Stomach (tissue), 4 donors: ENCODE data around the gene PIK3CB.

ENCODE experiments used
- CTCF ChIP-seq, 7 experiments: fragments of 450-650 bp in 4 of 7; fragments of 200-600 bp in 3 of 7; sonication (generic) in 3 of 7; IDR thresholded peaks; one replicate each; pipeline ENCODE4 v1.5.1; 2016 to 2019; ENCODE audit warnings: antibody characterized with exemption in 7 of 7, control low read depth in 2 of 7, mild to moderate bottlenecking in 1 of 7
- EP300 ChIP-seq: sonication (generic); formaldehyde crosslinking; IDR thresholded peaks from one replicate; pipeline ENCODE4 v1.6.1; 2017; ENCODE audit warnings: antibody characterized with exemption
- POLR2A ChIP-seq, 4 donors: fragments of 450-650 bp; IDR thresholded peaks; one replicate each; pipeline ENCODE4 v1.6.1; 2016; ENCODE audit warnings: antibody characterized with exemption in 4 of 4, control low read depth in 2 of 4, mild to moderate bottlenecking in 1 of 4, moderate library complexity in 1 of 4

DNA sequence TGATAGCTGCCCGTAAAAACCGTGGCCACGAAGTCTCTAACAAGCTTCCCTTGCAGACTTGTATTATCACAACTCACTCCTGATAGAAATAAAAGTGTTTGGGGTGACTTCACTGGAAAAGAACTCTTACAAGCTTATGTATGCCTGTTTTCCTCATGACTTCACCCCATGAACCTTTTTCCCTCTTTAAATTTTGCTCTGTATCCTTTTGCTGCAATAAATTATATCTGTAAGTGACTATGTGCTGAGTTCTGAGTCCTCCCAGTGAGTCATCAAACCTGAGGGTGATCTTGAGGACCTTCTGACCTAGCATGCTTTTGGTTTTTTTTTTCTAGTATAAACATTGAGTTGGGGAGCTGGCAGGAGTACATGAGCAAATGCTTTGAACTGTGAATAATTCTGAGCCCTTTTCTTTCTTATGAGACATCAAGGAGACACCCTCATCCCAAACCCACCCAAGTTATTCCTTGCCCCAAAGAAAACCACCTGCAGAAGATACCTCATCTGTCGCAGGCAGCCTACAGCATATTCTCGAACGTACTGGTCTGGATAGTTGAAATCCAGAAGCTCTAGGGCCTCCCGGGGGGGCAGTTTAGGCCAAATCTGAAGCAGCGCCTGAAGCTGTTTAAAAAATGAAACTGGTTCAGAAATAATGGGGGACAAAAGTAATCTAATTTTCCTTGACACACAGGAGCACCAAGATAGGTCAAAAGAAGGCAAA is 140.3 kb downstream of the PIK3CB start:
- no peak for TF ChIP-seq CTCF (IDR thresholded peaks at IDR 0.05)
- TF ChIP-seq POLR2A (IDR thresholded peaks at IDR 0.05): no peak
- no peak for TF ChIP-seq EP300
